Posterior cingulate gyrus (tissue), 11 donors: ENCODE results near the gene TBC1D30.

Experiments
- DNase-seq, 10 donors: peaks; one replicate each; pipeline versions ENCODE4 v3.0.0 to v3.0.0-alpha.2; 2020 to 2021; ENCODE audit warnings: mixed read lengths in 3 of 10
- intact Hi-C: fragments of 100-400 bp; cut with DNase I; formaldehyde crosslinking; loops from one replicate; pipeline ENCODE4 v1.15.1; 2023

Gene TBC1D30

GRCh38 chr12:64894827-64895475, 70.5 kb downstream of the TBC1D30 start:
- DNase-seq = no peak
- intact Hi-C loops = loop anchor here (5.0 to 10.0 kb wide), 3 partner anchors 212 to 1190 kb away; no protein-coding TSS in a partner anchor

GRCh38 chr12:64895526-64895925, 71.1 kb downstream of the TBC1D30 start:
- intact Hi-C loops = loop anchor here (10.0 kb wide), 1 partner anchor 1189 kb away; no protein-coding TSS in a partner anchor
- no peak for DNase-seq

GRCh38 chr12:64900540-64900939, 76.1 kb downstream of the TBC1D30 start:
- intact Hi-C loops = no loop called here
- no peak for DNase-seq

- intact Hi-C loops = no loop called here
- DNase-seq = no peak
These were observed 79.2 kb downstream of the TBC1D30 start for GRCh38 chr12:64903479-64904152.

GRCh38 chr12:64907097-64907496, 82.7 kb downstream of the TBC1D30 start:
- no peak for DNase-seq
- intact Hi-C loops = no loop called here

- intact Hi-C loops = no loop called here
- no peak for DNase-seq
These were observed 84.7 kb downstream of the TBC1D30 start for GRCh38 chr12:64909124-64909523.

- intact Hi-C loops = no loop called here
- DNase-seq = no peak
These were observed 86.6 kb downstream of the TBC1D30 start for GRCh38 chr12:64911081-64911480.

GRCh38 chr12:64911912-64912311, 87.5 kb downstream of the TBC1D30 start:
- intact Hi-C loops = no loop called here
- DNase-seq = no peak

GRCh38 chr12:64912516-64913255, 88.2 kb downstream of the TBC1D30 start:
- intact Hi-C loops = no loop called here
- DNase-seq = no peak

GRCh38 chr12:64915242-64915641, 90.8 kb downstream of the TBC1D30 start:
- intact Hi-C loops = no loop called here
- no peak for DNase-seq

GRCh38 chr12:64916411-64917261, 92.2 kb downstream of the TBC1D30 start:
- no peak for DNase-seq
- intact Hi-C loops = no loop called here

GRCh38 chr12:64918344-64918743, 93.9 kb downstream of the TBC1D30 start:
- no peak for DNase-seq
- intact Hi-C loops = no loop called here

GRCh38 chr12:64918801-64919200, 94.4 kb downstream of the TBC1D30 start:
- intact Hi-C loops = no loop called here
- no peak for DNase-seq

- intact Hi-C loops = no loop called here
- no peak for DNase-seq
These were observed 98.4 kb downstream of the TBC1D30 start for GRCh38 chr12:64922853-64923252.

- intact Hi-C loops = no loop called here
- DNase-seq = no peak
These were observed 99.1 kb downstream of the TBC1D30 start for GRCh38 chr12:64923536-64923935.
